ENCODE results near the gene EIF4B.

GRCh38 chr12:53056296-53056695, 50.0 kb downstream of the EIF4B start:
- TF ChIP-seq CTCF (optimal IDR thresholded peaks at IDR 0.05 in 1 of 3, IDR thresholded peaks at IDR 0.05 in 1 of 3, conservative IDR thresholded peaks at IDR 0.05 in 1 of 3; ENCODE audit: extremely low read depth in 1 of 3, insufficient read depth in 2 of 3, low read length in 3 of 3) (no peak), EZH2 (IDR thresholded peaks at IDR 0.05; ENCODE audit: low read length) (no peak)
